GM12865 (cell line): Measurements from ENCODE around the gene NRL.

Source experiments
- DNase-seq: peaks from one replicate; pipeline ENCODE4 v3.0.0; 2010; ENCODE audit warnings: low read depth
- H3K4me3 ChIP-seq: 2 replicates; pipeline ENCODE4 v1.5.1; 2011; ENCODE audit warnings: mild to moderate bottlenecking, low read depth, low read length, control low read depth
- TF ChIP-seq, protein P1 (sequence below): IDR thresholded peaks from 2 replicates; pipeline ENCODE4 v1.5.1; 2011; ENCODE audit warnings: low read length, control low read depth, low read depth, inconsistent platforms; ENCODE audit not compliant: insufficient read depth; ENCODE audit errors: missing control alignments

NRL gene

GRCh38 chr14:24086193-24086955, 28.4 kb downstream of the NRL start:
- TF ChIP-seq, protein P1, sequence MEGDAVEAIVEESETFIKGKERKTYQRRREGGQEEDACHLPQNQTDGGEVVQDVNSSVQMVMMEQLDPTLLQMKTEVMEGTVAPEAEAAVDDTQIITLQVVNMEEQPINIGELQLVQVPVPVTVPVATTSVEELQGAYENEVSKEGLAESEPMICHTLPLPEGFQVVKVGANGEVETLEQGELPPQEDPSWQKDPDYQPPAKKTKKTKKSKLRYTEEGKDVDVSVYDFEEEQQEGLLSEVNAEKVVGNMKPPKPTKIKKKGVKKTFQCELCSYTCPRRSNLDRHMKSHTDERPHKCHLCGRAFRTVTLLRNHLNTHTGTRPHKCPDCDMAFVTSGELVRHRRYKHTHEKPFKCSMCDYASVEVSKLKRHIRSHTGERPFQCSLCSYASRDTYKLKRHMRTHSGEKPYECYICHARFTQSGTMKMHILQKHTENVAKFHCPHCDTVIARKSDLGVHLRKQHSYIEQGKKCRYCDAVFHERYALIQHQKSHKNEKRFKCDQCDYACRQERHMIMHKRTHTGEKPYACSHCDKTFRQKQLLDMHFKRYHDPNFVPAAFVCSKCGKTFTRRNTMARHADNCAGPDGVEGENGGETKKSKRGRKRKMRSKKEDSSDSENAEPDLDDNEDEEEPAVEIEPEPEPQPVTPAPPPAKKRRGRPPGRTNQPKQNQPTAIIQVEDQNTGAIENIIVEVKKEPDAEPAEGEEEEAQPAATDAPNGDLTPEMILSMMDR: no peak
- DNase-seq: no peak

GRCh38 chr14:24085215-24085614, 29.5 kb downstream of the NRL start:
- DNase-seq: no peak
- TF ChIP-seq, protein P1: no peak
- H3K4me3 ChIP-seq: no peak overlapping the region

More at GRCh38 chr14:24086193-24086955, 28.4 kb downstream of the NRL start:
- H3K4me3 ChIP-seq: no peak overlapping the region

GRCh38 chr14:24084440-24084839, 30.3 kb downstream of the NRL start:
- no peak overlapping the region for H3K4me3 ChIP-seq
- TF ChIP-seq, protein P1: no peak
- DNase-seq: no peak

DNA sequence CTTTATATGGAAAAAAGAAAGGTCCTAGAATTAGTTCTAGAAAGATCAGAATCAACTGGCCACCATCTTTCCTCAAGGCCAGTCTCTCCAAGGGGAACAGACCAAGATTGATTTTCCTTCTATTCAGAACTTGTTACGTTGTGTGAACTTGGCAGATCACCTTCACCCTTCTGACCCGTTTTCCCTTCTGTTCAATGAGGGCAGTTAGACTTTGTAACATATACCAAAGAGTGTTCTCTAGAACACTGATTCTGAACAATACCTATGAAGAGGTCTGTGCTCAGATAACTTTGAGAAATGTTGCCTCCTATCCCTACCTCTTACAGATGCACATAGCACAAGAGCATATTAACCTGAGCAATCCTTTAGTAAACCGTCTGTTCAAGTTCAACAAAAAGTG, 31.3 kb downstream of the NRL start:
- H3K4me3 ChIP-seq: no peak overlapping the region
- no peak for DNase-seq
- TF ChIP-seq, protein P1: no peak

DNA sequence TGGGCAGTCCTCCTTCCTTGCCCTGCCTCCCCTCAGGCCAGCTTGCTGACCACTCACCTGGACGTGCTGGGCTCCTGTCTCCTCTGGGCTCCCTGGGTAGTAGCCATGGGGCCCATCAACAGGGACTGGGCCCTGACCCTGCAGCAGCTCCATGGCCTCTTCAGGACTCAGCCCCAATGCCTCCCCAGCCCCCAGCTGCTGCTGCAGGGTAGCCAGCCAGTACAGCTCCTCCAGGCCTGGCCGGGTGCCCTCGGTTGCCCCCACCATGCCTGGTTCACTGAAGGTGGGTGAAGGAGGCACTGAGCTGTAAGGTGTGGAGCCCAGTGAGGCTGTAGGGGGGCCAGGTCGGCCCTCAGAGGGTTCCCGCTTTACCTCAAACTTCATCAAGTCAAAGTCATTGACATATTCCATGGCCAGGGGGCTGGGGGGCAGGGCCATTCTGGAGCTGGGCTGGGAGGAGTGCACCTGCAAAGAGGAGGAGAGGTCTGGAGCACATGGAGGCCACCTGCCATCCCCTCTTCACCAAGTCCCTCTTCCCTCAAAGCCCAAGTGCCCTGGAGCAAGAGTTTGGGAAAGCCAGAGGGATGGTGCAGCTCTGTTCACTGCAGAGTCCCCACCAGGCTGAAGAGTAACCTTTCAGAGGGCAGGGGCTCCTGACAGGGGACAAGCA, 32.2 kb downstream of the NRL start:
- no peak overlapping the region for H3K4me3 ChIP-seq
- no peak for DNase-seq
- TF ChIP-seq, protein P1: no peak

DNA sequence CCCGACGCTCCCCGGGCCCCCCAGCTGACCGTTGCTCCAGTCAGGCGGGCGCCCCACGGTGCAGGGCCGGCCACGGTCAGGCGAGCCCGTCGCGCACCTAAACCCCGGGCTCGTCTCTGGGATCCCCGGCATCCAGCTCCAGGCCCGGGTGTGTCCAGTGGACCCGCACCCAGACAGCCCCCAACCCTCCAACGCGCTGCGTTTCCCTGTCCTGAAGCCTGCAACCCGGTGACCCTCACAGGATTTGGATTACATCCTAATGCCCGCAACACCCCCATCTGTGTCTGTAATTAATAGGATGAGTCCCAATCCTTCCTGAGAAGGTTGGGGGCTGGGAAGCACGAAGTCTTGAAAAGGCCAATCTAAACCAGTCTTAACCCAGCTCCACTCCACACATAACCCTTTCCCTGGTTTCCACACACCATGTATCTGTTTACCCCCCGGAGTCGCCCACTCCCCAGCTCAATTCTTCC, 33.0 kb downstream of the NRL start:
- peak overlapping the region; percentile 68 for H3K4me3 ChIP-seq
- TF ChIP-seq, protein P1: no peak
- no peak for DNase-seq
